Lower leg skin (tissue), 4 donors: ENCODE results near the gene AURKAIP1. TPM values are rescaled to one million over a fixed set of nuclear protein-coding genes. Genes with fewer than 3 reads are reported as not detected.

Experiments used
- DNase-seq, 2 donors: peaks; one replicate each; pipeline ENCODE4 v3.0.0-alpha.2; 2019; ENCODE audit warnings: low spot score in 2 of 2
- H3K4me3 ChIP-seq: fragments of 200-600 bp; sonication (generic); 2 replicates; pipeline ENCODE4 v1.5.1; 2017; ENCODE audit warnings: mild to moderate bottlenecking, low read depth; ENCODE audit not compliant: poor library complexity, severe bottlenecking
- POLR2A ChIP-seq, 2 donors: fragments of 450-650 bp; IDR thresholded peaks; one replicate each; pipeline ENCODE4 v1.6.1; 2016 to 2017; ENCODE audit warnings: antibody characterized with exemption in 2 of 2, mild to moderate bottlenecking in 1 of 2, moderate library complexity in 1 of 2
- WGBS, 2 donors: methylation state at CpG; one replicate each; pipeline ENCODE4 v1.1.5; 2018; 5-methylcytosine and 5-hydroxymethylcytosine counted together
- intact Hi-C: fragments of 100-400 bp; cut with DNase I; formaldehyde crosslinking; loops from one replicate; pipeline ENCODE4 v1.15.0; 2023; ENCODE audit warnings: low total_unique reads
- total RNA-seq, 4 donors: library from RNA; depleted of rRNA; stranded (reverse); fragments of >200 nt; gene quantifications; one replicate each; pipeline ENCODE4 v1.1.0, GENCODE V29; 2016
- TF ChIP-seq, protein P1 (sequence below), 3 donors: fragments of 450-650 bp; IDR thresholded peaks; one replicate each; pipeline ENCODE4 v1.5.1; 2016; ENCODE audit warnings: antibody characterized with exemption in 3 of 3, mild to moderate bottlenecking in 3 of 3, moderate library complexity in 2 of 3

Gene AURKAIP1
- total RNA-seq, 4 donors from 2014 or later, result 97.3 to 140 (median 114) TPM

DNA sequence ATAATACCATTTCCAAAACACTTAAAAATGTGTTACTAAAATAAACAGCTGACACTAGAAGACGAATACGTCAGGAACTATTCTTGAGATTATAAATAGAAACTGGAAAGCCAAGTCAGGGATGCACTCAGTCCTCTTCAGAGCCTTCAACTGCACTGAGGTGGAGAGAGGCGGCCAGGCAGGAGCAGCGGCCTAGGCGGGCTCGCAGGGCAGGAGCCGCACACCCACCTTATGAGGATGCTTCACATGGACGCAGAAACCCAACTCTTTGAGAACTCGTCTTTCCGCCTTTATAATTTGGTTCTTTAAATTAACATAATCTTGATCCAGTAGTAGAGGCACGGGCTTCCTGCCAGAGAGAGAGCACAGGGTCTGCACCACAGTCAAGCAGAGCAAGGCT is 20.2 kb upstream of the AURKAIP1 start:
- no peak overlapping the region for H3K4me3 ChIP-seq
- WGBS, 2 donors, result 91 to 92% methylated on average over 11 of the region's 11 CpGs
- no peak for DNase-seq
- TF ChIP-seq POLR2A (IDR thresholded peaks at IDR 0.05), result no peak
- intact Hi-C loops, result no loop called here

DNA sequence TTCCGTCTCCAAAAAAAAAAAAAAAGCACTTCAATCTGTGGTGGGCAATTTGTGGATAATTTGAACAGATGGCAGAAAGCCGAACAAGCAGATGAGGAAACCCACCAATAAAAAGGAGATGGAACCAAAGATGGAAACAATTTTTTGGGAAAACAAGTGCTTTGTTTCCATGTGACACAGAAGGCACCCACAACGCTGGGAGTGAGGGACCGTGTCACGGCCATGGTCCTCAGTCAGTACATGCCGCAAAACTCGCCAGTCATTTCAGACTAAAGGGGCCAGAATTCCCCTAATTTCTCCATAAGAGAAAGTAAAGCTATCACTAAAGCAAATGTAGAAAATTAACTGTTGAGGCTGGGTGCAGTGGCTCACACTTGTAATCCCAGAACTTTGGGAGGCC is 19.1 kb upstream of the AURKAIP1 start:
- 93 to 94% methylated on average over 7 of the region's 7 CpGs for WGBS, 2 donors
- H3K4me3 ChIP-seq, result no peak overlapping the region
- TF ChIP-seq POLR2A (IDR thresholded peaks at IDR 0.05), result no peak
- TF ChIP-seq, protein P1, sequence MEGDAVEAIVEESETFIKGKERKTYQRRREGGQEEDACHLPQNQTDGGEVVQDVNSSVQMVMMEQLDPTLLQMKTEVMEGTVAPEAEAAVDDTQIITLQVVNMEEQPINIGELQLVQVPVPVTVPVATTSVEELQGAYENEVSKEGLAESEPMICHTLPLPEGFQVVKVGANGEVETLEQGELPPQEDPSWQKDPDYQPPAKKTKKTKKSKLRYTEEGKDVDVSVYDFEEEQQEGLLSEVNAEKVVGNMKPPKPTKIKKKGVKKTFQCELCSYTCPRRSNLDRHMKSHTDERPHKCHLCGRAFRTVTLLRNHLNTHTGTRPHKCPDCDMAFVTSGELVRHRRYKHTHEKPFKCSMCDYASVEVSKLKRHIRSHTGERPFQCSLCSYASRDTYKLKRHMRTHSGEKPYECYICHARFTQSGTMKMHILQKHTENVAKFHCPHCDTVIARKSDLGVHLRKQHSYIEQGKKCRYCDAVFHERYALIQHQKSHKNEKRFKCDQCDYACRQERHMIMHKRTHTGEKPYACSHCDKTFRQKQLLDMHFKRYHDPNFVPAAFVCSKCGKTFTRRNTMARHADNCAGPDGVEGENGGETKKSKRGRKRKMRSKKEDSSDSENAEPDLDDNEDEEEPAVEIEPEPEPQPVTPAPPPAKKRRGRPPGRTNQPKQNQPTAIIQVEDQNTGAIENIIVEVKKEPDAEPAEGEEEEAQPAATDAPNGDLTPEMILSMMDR (IDR thresholded peaks at IDR 0.05), result no peak
- intact Hi-C loops, result no loop called here
- no peak for DNase-seq

DNA sequence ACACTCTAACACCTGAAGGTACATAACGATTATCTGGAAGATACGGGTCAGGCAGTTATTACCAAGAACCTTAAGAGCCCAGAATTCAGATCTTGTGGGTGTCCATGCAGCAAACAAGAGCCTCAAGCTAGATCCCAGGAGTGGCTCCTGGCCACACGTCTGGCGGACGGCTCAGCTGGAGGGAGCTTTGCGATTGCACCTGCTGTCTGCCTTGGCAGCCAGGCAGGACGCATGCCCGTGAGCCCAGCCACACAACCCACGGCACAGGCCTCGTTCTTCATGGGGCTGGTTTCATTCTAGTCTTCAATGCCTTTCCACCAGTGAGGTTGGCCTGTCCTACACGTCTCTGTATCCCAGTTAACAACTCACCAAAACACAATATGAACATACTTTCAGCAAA is 18.4 kb upstream of the AURKAIP1 start:
- H3K4me3 ChIP-seq, result no peak overlapping the region
- intact Hi-C loops, result no loop called here
- no peak for DNase-seq
- TF ChIP-seq POLR2A (IDR thresholded peaks at IDR 0.05), result no peak
- TF ChIP-seq, protein P1 (IDR thresholded peaks at IDR 0.05), result no peak
- 93 to 94% methylated on average over 11 of the region's 11 CpGs for WGBS, 2 donors

DNA sequence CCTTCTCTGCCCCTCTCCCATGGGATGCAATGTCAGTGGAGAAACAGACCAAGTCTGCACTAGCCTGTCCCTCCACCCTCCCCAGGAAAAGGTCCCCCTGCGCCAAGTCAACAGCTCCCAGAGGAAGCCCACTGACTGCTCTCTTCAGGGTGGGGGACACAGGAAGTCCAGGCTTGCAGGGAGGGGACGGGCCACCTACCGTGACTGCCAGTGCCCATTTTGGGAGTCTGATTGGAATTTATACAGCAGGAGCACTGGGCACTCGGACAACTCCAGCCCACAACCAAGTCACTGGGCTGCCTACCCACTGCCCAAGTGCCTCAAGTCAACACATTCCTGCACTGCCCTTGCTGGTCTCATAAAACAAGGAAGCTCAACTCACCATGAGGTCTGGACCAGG is 18.0 kb upstream of the AURKAIP1 start:
- intact Hi-C loops, result no loop called here
- H3K4me3 ChIP-seq, result no peak overlapping the region
- no peak for TF ChIP-seq POLR2A (IDR thresholded peaks at IDR 0.05)
- TF ChIP-seq, protein P1 (IDR thresholded peaks at IDR 0.05), result no peak
- 94% methylated on average over 4 of the region's 4 CpGs for WGBS, 2 donors
- DNase-seq, result no peak

DNA sequence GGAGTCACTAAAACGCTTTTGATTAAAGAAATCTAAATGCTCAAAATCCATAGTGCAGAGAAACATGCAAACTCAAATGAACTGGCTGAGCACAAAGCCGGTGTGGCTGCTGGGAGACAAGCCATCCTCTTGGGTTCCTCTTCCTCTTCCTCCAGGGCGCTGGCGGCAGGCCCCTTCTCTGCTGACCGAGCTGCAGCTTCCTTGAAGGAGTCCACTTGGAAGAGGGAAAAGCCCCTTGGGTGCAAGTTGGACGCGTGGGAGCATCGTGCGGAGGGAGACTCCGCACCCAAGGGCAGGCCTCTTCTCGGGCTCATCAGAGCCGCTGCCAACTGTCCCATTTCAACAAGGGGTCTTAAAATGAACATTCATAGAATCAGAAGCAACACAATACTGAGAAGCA is 16.2 kb upstream of the AURKAIP1 start:
- DNase-seq, result no peak
- TF ChIP-seq, protein P1 (IDR thresholded peaks at IDR 0.05), result no peak
- TF ChIP-seq POLR2A (IDR thresholded peaks at IDR 0.05), result no peak
- WGBS, 2 donors, result 82 to 88% methylated on average over 12 of the region's 12 CpGs
- H3K4me3 ChIP-seq, result no peak overlapping the region
- intact Hi-C loops, result no loop called here

DNA sequence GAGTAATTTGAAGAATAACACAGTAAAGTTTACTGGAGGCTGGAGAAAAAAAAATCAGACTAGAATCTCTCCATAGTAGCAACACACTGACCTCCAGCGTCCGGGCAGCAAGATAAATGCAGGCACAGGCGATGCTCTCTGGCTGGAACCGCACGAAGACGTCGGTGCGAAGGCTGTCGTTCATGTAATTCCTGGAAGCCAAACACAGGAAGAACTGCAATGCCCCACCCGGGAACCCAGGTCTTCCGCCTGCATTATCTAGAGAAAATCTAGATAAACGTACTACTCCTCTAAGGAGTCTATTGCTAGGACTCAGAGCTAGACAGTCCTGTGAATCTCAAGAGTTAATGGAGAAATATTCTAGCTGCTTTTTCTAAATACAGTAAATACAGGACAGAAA is 15.7 kb upstream of the AURKAIP1 start:
- no peak for DNase-seq
- WGBS, 2 donors, result 88 to 90% methylated on average over 12 of the region's 12 CpGs
- no peak overlapping the region for H3K4me3 ChIP-seq
- intact Hi-C loops, result no loop called here
- TF ChIP-seq POLR2A (IDR thresholded peaks at IDR 0.05), result no peak
- TF ChIP-seq, protein P1 (IDR thresholded peaks at IDR 0.05), result no peak
